HepG2 (cell line): ENCODE results near the gene RCC1. TPM values are rescaled to one million over a fixed set of nuclear protein-coding genes. Genes with fewer than 3 reads are reported as not detected.

Experiments
- EED ChIP-seq: sonication (generic); formaldehyde crosslinking; IDR thresholded peaks from 2 replicates; pipeline ENCODE4 v1.5.0; 2020; ENCODE audit warnings: mild to moderate bottlenecking, missing genetic modification reagents
- NCOA1 ChIP-seq: sonication (generic); formaldehyde crosslinking; IDR thresholded peaks from 2 replicates; pipeline ENCODE4 v1.9.0; 2021; ENCODE audit warnings: missing genetic modification reagents
- NFKBIZ ChIP-seq: IDR thresholded peaks from 2 replicates; pipeline ENCODE4 v1.6.1; 2018; ENCODE audit warnings: missing genetic modification reagents, missing compliant biosample characterization
- PCBP1 ChIP-seq: fragments of 200-400 bp; formaldehyde crosslinking; IDR thresholded peaks from 2 replicates; pipeline ENCODE4 v1.6.1; 2017; ENCODE audit warnings: mild to moderate bottlenecking, low read depth, low read length, borderline replicate concordance
- PRMT3 ChIP-seq: sonication (generic); formaldehyde crosslinking; IDR thresholded peaks from 2 replicates; pipeline ENCODE4 v1.8.1; 2022; ENCODE audit warnings: low read depth, mild to moderate bottlenecking, moderate library complexity, missing genetic modification reagents, borderline replicate concordance
- RXRB ChIP-seq: IDR thresholded peaks from 2 replicates; pipeline ENCODE4 v1.6.1; 2016; ENCODE audit warnings: borderline replicate concordance, missing genetic modification reagents, missing compliant biosample characterization
- TARDBP ChIP-seq: sonication (generic); formaldehyde crosslinking; IDR thresholded peaks from 2 replicates; pipeline ENCODE4 v1.8.0; 2022; ENCODE audit warnings: mild to moderate bottlenecking, missing genetic modification reagents
- ZFP41 ChIP-seq: sonication (generic); formaldehyde crosslinking; IDR thresholded peaks from 2 replicates; pipeline ENCODE4 v1.4.0; 2020; ENCODE audit warnings: mild to moderate bottlenecking, missing genetic modification reagents, borderline replicate concordance
- ZNF326 ChIP-seq: sonication (generic); formaldehyde crosslinking; IDR thresholded peaks from 2 replicates; pipeline ENCODE4 v1.4.0; 2020; ENCODE audit warnings: missing genetic modification reagents, borderline replicate concordance
- ZNF569 ChIP-seq: sonication (generic); formaldehyde crosslinking; IDR thresholded peaks from 2 replicates; pipeline ENCODE4 v1.5.0; 2020; ENCODE audit warnings: mild to moderate bottlenecking, missing genetic modification reagents, moderate library complexity, borderline replicate concordance
- polyA plus RNA-seq, 8 experiments: library from polyadenylated mRNA; depleted of rRNA in 3 of 8; stranded (reverse) in 7 of 8; unstranded in 1 of 8; fragments of >200 nt; fragmentation: Illumina TruSeq in 4 of 8; extraction: Trizol in 4 of 8; gene quantifications; 2 replicates each; pipeline versions ENCODE4 v1.2.1 to v1.2.3, GENCODE V29; 2011 to 2016; ENCODE audit warnings: low read depth in 4 of 8, missing spikeins in 1 of 8, mixed read lengths in 1 of 8; ENCODE audit not compliant: insufficient read depth in 1 of 8
- total RNA-seq, 5 experiments: library from RNA; depleted of rRNA; stranded (reverse); fragments of >200 nt; fragmentation: Illumina TruSeq; extraction: Trizol; gene quantifications; 2 replicates each; pipeline ENCODE4 v1.2.3, GENCODE V29; 2016; ENCODE audit warnings: low read depth in 1 of 5
- TF ChIP-seq, protein P1 (sequence below): sonication (generic); formaldehyde crosslinking; IDR thresholded peaks from 2 replicates; pipeline ENCODE4 v1.5.0; 2020; ENCODE audit warnings: mild to moderate bottlenecking, missing genetic modification reagents, borderline replicate concordance
- TF ChIP-seq, protein P2 (sequence below): sonication (generic); formaldehyde crosslinking; IDR thresholded peaks from 2 replicates; pipeline ENCODE4 v1.4.0; 2020; ENCODE audit warnings: mild to moderate bottlenecking, missing genetic modification reagents
- TF ChIP-seq, protein P3 (sequence below), 2 experiments: sonication (generic) in 1 of 2; formaldehyde crosslinking in 1 of 2; IDR thresholded peaks; 2 replicates each; pipeline versions ENCODE4 v1.6.1 to v1.9.0; 2014 to 2022; ENCODE audit warnings: antibody characterized with exemption in 1 of 2, borderline replicate concordance in 1 of 2, inconsistent platforms in 1 of 2, low read depth in 1 of 2, missing genetic modification reagents in 1 of 2
- TF ChIP-seq, protein P4 (sequence below): sonication (generic); formaldehyde crosslinking; IDR thresholded peaks from 2 replicates; pipeline ENCODE4 v1.4.0; 2020; ENCODE audit warnings: missing genetic modification reagents
- TF ChIP-seq, protein P5 (sequence below): IDR thresholded peaks from 2 replicates; pipeline ENCODE4 v1.6.1; 2016; ENCODE audit warnings: missing compliant biosample characterization, missing genetic modification reagents, borderline replicate concordance

RCC1 gene
- total and polyA plus RNA-seq, 2 of the 13 experiments (the other 11 are each of a cell fraction or from before 2014, with no cell fraction given), result 47.2 to 80.8 TPM

DNA sequence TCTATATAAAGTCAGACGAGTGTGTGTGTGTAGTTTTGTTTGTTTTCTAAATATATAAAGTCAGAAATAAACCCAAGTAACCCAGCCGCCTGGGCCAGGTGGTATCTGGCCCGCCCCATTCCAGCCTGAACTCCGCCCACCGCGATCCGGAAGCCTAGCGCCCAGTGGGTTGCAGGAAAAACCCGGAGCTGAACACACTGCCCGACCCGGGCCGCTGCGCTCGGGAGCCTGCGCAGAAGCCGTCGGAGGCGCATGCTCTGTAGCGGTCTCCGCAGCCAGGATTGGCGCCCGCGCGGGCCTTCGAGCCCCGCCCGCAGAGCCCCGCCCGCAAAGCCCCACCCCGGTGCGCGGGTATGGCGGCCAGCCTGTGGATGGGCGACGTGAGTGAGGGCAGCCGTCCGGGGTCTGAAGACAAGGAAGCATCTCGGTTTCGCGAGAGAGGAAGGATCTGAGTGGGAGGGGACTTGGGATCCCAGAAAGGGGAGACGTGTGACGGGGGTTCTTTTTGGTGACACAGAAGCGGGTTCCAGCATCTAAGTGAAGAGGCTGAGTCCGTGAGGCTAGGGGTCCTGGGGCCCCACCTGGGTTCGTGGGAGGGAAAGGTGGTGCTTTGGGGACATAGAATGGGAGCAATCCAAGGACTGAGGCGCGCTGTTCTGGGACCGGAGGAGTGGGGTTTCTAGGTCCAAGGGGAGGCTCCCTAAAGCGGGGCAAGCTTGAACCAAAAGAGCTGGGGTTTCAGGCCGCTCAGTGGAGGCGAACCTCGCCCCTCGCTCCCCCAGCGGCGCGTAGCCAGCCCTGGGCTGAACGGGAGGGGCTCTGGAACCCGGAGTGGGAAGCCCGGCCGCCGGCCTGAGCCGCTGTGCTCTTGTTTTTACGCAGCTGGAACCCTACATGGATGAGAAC, 47.2 kb downstream of the RCC1 start, which contains the start of gene TRNAU1AP (continued):
- TF ChIP-seq, protein P1, sequence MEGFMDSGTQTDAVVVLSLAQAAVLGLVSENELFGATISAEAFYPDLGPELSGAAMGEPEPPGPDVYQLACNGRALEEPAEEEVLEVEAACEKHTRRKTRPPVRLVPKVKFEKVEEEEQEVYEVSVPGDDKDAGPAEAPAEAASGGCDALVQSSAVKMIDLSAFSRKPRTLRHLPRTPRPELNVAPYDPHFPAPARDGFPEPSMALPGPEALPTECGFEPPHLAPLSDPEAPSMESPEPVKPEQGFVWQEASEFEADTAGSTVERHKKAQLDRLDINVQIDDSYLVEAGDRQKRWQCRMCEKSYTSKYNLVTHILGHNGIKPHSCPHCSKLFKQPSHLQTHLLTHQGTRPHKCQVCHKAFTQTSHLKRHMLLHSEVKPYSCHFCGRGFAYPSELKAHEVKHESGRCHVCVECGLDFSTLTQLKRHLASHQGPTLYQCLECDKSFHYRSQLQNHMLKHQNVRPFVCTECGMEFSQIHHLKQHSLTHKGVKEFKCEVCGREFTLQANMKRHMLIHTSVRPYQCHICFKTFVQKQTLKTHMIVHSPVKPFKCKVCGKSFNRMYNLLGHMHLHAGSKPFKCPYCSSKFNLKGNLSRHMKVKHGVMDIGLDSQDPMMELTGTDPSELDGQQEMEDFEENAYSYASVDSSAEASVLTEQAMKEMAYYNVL, result no peak
- TF ChIP-seq ZNF326 (CRISPR knock-in tag), result no peak
- TF ChIP-seq RXRB (CRISPR knock-in tag), result peak; percentile 75
- TF ChIP-seq NCOA1 (CRISPR knock-in tag), result peak; percentile 77; the same call in 1 of the 2 replicates
- TF ChIP-seq ZFP41 (CRISPR knock-in tag), result no peak
- TF ChIP-seq PCBP1, result peak; percentile 58; the same call in 1 of the 2 replicates
- TF ChIP-seq, protein P2, sequence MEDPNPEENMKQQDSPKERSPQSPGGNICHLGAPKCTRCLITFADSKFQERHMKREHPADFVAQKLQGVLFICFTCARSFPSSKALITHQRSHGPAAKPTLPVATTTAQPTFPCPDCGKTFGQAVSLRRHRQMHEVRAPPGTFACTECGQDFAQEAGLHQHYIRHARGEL (CRISPR knock-in tag), result peak; percentile 81
- TF ChIP-seq, protein P3, sequence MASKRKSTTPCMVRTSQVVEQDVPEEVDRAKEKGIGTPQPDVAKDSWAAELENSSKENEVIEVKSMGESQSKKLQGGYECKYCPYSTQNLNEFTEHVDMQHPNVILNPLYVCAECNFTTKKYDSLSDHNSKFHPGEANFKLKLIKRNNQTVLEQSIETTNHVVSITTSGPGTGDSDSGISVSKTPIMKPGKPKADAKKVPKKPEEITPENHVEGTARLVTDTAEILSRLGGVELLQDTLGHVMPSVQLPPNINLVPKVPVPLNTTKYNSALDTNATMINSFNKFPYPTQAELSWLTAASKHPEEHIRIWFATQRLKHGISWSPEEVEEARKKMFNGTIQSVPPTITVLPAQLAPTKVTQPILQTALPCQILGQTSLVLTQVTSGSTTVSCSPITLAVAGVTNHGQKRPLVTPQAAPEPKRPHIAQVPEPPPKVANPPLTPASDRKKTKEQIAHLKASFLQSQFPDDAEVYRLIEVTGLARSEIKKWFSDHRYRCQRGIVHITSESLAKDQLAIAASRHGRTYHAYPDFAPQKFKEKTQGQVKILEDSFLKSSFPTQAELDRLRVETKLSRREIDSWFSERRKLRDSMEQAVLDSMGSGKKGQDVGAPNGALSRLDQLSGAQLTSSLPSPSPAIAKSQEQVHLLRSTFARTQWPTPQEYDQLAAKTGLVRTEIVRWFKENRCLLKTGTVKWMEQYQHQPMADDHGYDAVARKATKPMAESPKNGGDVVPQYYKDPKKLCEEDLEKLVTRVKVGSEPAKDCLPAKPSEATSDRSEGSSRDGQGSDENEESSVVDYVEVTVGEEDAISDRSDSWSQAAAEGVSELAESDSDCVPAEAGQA (IDR thresholded peaks at IDR 0.05; ENCODE audit: low read depth), result peak; percentile 65; the same call in 1 of the 2 replicates
- TF ChIP-seq, protein P3 (CRISPR knock-in tag; IDR thresholded peaks at IDR 0.05; ENCODE audit: borderline replicate concordance), result 0 out of 2 replicates have a peak, but pooled peaks have one; percentile 37
- no peak for TF ChIP-seq PRMT3 (CRISPR knock-in tag)
- TF ChIP-seq NFKBIZ (CRISPR knock-in tag), result no peak
- no peak for TF ChIP-seq ZNF569
- TF ChIP-seq, protein P4, sequence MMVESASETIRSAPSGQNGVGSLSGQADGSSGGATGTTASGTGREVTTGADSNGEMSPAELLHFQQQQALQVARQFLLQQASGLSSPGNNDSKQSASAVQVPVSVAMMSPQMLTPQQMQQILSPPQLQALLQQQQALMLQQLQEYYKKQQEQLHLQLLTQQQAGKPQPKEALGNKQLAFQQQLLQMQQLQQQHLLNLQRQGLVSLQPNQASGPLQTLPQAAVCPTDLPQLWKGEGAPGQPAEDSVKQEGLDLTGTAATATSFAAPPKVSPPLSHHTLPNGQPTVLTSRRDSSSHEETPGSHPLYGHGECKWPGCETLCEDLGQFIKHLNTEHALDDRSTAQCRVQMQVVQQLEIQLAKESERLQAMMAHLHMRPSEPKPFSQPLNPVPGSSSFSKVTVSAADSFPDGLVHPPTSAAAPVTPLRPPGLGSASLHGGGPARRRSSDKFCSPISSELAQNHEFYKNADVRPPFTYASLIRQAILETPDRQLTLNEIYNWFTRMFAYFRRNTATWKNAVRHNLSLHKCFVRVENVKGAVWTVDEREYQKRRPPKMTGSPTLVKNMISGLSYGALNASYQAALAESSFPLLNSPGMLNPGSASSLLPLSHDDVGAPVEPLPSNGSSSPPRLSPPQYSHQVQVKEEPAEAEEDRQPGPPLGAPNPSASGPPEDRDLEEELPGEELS, result peak; percentile 48; the same call in 1 of the 2 replicates
- TF ChIP-seq, protein P5, sequence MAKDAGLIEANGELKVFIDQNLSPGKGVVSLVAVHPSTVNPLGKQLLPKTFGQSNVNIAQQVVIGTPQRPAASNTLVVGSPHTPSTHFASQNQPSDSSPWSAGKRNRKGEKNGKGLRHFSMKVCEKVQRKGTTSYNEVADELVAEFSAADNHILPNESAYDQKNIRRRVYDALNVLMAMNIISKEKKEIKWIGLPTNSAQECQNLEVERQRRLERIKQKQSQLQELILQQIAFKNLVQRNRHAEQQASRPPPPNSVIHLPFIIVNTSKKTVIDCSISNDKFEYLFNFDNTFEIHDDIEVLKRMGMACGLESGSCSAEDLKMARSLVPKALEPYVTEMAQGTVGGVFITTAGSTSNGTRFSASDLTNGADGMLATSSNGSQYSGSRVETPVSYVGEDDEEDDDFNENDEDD, result peak; percentile 74
- TF ChIP-seq TARDBP (CRISPR knock-in tag), result peak; percentile 78; the same call in 1 of the 2 replicates
- 0 out of 2 replicates have a peak, but pooled peaks have one; percentile 32 for TF ChIP-seq EED (CRISPR knock-in tag)
